WTC11 (cell line): ENCODE data around the gene POU2F3. TPM values are rescaled to one million over a fixed set of nuclear protein-coding genes. Genes with fewer than 3 reads are reported as not detected.

Experiments
- ATAC-seq: fragments of 200-7000 bp; cut with Tn5 transposase; 2 replicates; pipeline ENCODE4 v1.10.0; 2021; ENCODE audit warnings: mild to moderate bottlenecking, moderate library complexity
- CTCF ChIA-PET: fragments of 300-600 bp; sonication (Branson Sonifier 250); formaldehyde crosslinking; loops from one replicate; lab custom pipeline; 2021; ENCODE audit warnings: antibody characterized with exemption; lab: Charles Lee
- POLR2A ChIA-PET: fragments of 350-600 bp; sonication (Branson Sonifier 250); formaldehyde crosslinking; loops from one replicate; lab custom pipeline; 2021; ENCODE audit warnings: antibody characterized with exemption; lab: Charles Lee
- DNase-seq: peaks from one replicate; pipeline ENCODE4 v3.0.0; 2021; ENCODE audit warnings: low spot score
- H3K27ac Mint-ChIP-seq: 2 replicates; pipeline ENCODE4 v1.8.0; 2021; ENCODE audit warnings: mixed read lengths
- H3K27me3 Mint-ChIP-seq: 2 replicates; pipeline ENCODE4 v1.8.0; 2021; ENCODE audit warnings: low read depth, mild to moderate bottlenecking, moderate library complexity, mixed read lengths
- H3K36me3 Mint-ChIP-seq: 2 replicates; pipeline ENCODE4 v1.8.0; 2021; ENCODE audit warnings: mixed read lengths
- H3K4me1 Mint-ChIP-seq: 2 replicates; pipeline ENCODE4 v1.8.0; 2022; ENCODE audit warnings: mixed read lengths
- H3K4me3 Mint-ChIP-seq: 2 replicates; pipeline ENCODE4 v1.8.0; 2021; ENCODE audit warnings: mild to moderate bottlenecking, moderate library complexity, mixed read lengths
- H3K9me3 Mint-ChIP-seq: 2 replicates; pipeline ENCODE4 v1.8.0; 2021; ENCODE audit warnings: mixed read lengths
- AR ChIP-seq: fragments of 250-450 bp; sonication (Bioruptor Pico); IDR thresholded peaks from 2 replicates; pipeline ENCODE4 v1.9.0; 2021; ENCODE audit warnings: mild to moderate bottlenecking
- ATF1 ChIP-seq: sonication (generic); formaldehyde crosslinking; IDR thresholded peaks from 2 replicates; pipeline ENCODE4 v1.8.1; 2023; ENCODE audit warnings: mild to moderate bottlenecking, moderate library complexity, missing genetic modification reagents
- ATF6 ChIP-seq: sonication (generic); formaldehyde crosslinking; IDR thresholded peaks from 2 replicates; pipeline ENCODE4 v1.8.1; 2023; ENCODE audit warnings: mild to moderate bottlenecking, missing genetic modification reagents
- CREM ChIP-seq: sonication (generic); formaldehyde crosslinking; IDR thresholded peaks from 2 replicates; pipeline ENCODE4 v1.8.1; 2022; ENCODE audit warnings: mild to moderate bottlenecking, missing genetic modification reagents, moderate library complexity
- CTCF ChIP-seq: fragments of 200-600 bp; IDR thresholded peaks from 2 replicates; pipeline ENCODE4 v1.8.0; 2022; ENCODE audit warnings: antibody characterized with exemption
- EMX1 ChIP-seq: fragments of 250-450 bp; sonication (Bioruptor Pico); IDR thresholded peaks from 2 replicates; pipeline ENCODE4 v1.8.0; 2021; ENCODE audit warnings: mild to moderate bottlenecking
- ETV6 ChIP-seq: sonication (generic); formaldehyde crosslinking; IDR thresholded peaks from 2 replicates; pipeline ENCODE4 v1.8.1; 2022; ENCODE audit warnings: mild to moderate bottlenecking, missing genetic modification reagents
- FOXJ3 ChIP-seq: sonication (generic); formaldehyde crosslinking; IDR thresholded peaks from 2 replicates; pipeline ENCODE4 v1.9.0; 2021; ENCODE audit warnings: missing genetic modification reagents, mild to moderate bottlenecking, borderline replicate concordance
- FOXK1 ChIP-seq: sonication (generic); formaldehyde crosslinking; IDR thresholded peaks from 2 replicates; pipeline ENCODE4 v1.8.0; 2022; ENCODE audit warnings: mild to moderate bottlenecking, moderate library complexity, missing genetic modification reagents
- HMGA2 ChIP-seq: fragments of 250-450 bp; sonication (Bioruptor Pico); IDR thresholded peaks from 2 replicates; pipeline ENCODE4 v1.4.0; 2021; ENCODE audit warnings: mild to moderate bottlenecking, moderate library complexity
- HMGXB4 ChIP-seq: sonication (generic); formaldehyde crosslinking; IDR thresholded peaks from 2 replicates; pipeline ENCODE4 v1.8.1; 2023; ENCODE audit warnings: mild to moderate bottlenecking, moderate library complexity, missing genetic modification reagents
- MAX ChIP-seq: sonication (generic); formaldehyde crosslinking; IDR thresholded peaks from 2 replicates; pipeline ENCODE4 v1.8.0; 2022; ENCODE audit warnings: mild to moderate bottlenecking, missing genetic modification reagents
- NFATC4 ChIP-seq: fragments of 250-450 bp; sonication (Bioruptor Pico); IDR thresholded peaks from 2 replicates; pipeline ENCODE4 v1.9.0; 2021; ENCODE audit warnings: mild to moderate bottlenecking
- NFE2L1 ChIP-seq: sonication (generic); formaldehyde crosslinking; IDR thresholded peaks from 2 replicates; pipeline ENCODE4 v1.8.1; 2023; ENCODE audit warnings: missing genetic modification reagents
- NR2C2 ChIP-seq: sonication (generic); formaldehyde crosslinking; IDR thresholded peaks from 2 replicates; pipeline ENCODE4 v1.8.0; 2022; ENCODE audit warnings: mild to moderate bottlenecking, missing genetic modification reagents
- NR3C1 ChIP-seq: sonication (generic); formaldehyde crosslinking; conservative IDR thresholded peaks from 2 replicates; pipeline ENCODE4 v1.8.1; 2023; ENCODE audit warnings: low read depth, mild to moderate bottlenecking, missing genetic modification reagents
- RORB ChIP-seq: fragments of 250-450 bp; sonication (Bioruptor Pico); IDR thresholded peaks from 2 replicates; pipeline ENCODE4 v1.9.0; 2021; ENCODE audit warnings: mild to moderate bottlenecking
- TCF7 ChIP-seq: sonication (generic); formaldehyde crosslinking; IDR thresholded peaks from 2 replicates; pipeline ENCODE4 v1.8.0; 2022; ENCODE audit warnings: mild to moderate bottlenecking, low read depth, missing genetic modification reagents, moderate library complexity
- TEAD1 ChIP-seq: sonication (generic); formaldehyde crosslinking; IDR thresholded peaks from 2 replicates; pipeline ENCODE4 v1.8.0; 2022; ENCODE audit warnings: mild to moderate bottlenecking, missing genetic modification reagents
- TEAD4 ChIP-seq: sonication (generic); formaldehyde crosslinking; IDR thresholded peaks from 2 replicates; pipeline ENCODE4 v1.8.0; 2022; ENCODE audit warnings: mild to moderate bottlenecking, missing genetic modification reagents
- ZBTB21 ChIP-seq: sonication (generic); formaldehyde crosslinking; IDR thresholded peaks from 2 replicates; pipeline ENCODE4 v1.8.1; 2023; ENCODE audit warnings: mild to moderate bottlenecking, missing genetic modification reagents, borderline replicate concordance
- ZNF121 ChIP-seq: sonication (generic); formaldehyde crosslinking; IDR thresholded peaks from 2 replicates; pipeline ENCODE4 v1.8.0; 2023; ENCODE audit warnings: missing genetic modification reagents
- ZNF138 ChIP-seq: sonication (generic); formaldehyde crosslinking; conservative IDR thresholded peaks from 2 replicates; pipeline ENCODE4 v1.8.1; 2022; ENCODE audit warnings: mild to moderate bottlenecking, moderate library complexity, missing genetic modification reagents
- ZNF396 ChIP-seq: fragments of 250-450 bp; sonication (Bioruptor Pico); IDR thresholded peaks from 2 replicates; pipeline ENCODE4 v1.8.0; 2021; ENCODE audit warnings: mild to moderate bottlenecking, moderate library complexity, borderline replicate concordance
- ZSCAN18 ChIP-seq: fragments of 250-450 bp; sonication (Bioruptor Pico); IDR thresholded peaks from 2 replicates; pipeline ENCODE4 v2.1.2; 2022; ENCODE audit warnings: mild to moderate bottlenecking, moderate library complexity
- total RNA-seq: library from RNA; stranded (reverse); gene quantifications from 3 replicates; pipeline ENCODE4 v1.2.3, GENCODE V29; 2021

The POU2F3 gene
- total RNA-seq, 1 experiment from 2014 or later = 0.61 TPM

GRCh38 chr11:120285256-120285655 lies 45.3 kb downstream of the POU2F3 start (continued):
- TF ChIP-seq CTCF (no peak), ATF1 (CRISPR knock-in tag) (no peak), MAX (no peak)

GRCh38 chr11:120288021-120288420 lies 48.1 kb downstream of the POU2F3 start:
- ChIA-PET CTCF (interaction anchor here (1.0 to 6.0 kb wide), 4 partner anchors 12 to 119 kb away, joined by 4 to 29 read pairs (median 5); no protein-coding TSS in a partner anchor), POLR2A (no interaction called here)
- no peak for TF ChIP-seq AR (CRISPR knock-in tag)
- TF ChIP-seq TCF7 = no peak
- no peak for TF ChIP-seq ZNF138 (CRISPR knock-in tag)
- no peak for TF ChIP-seq ETV6 (CRISPR knock-in tag)
- TF ChIP-seq TEAD4 = no peak
- no peak for TF ChIP-seq EMX1
- no peak for TF ChIP-seq NFATC4 (CRISPR knock-in tag)
- no peak for TF ChIP-seq ZNF121 (CRISPR knock-in tag)
- TF ChIP-seq RORB (CRISPR knock-in tag) = no peak
- H3K36me3 Mint-ChIP-seq = no peaks in the 10 kb centered on the region
- H3K4me1 Mint-ChIP-seq = peaks cover 8% of the 10 kb centered on the region
- DNase-seq (no peak), ATAC-seq (no peak)
- no peaks in the 10 kb centered on the region for H3K9me3 Mint-ChIP-seq
- H3K4me3 Mint-ChIP-seq = no peak overlapping the region
- H3K27ac Mint-ChIP-seq = no peak overlapping the region
- peaks cover under 1% of the 10 kb centered on the region; the same call in 1 of the 2 replicates for H3K27me3 Mint-ChIP-seq

GRCh38 chr11:120289426-120289825 lies 49.5 kb downstream of the POU2F3 start:
- H3K4me1 Mint-ChIP-seq = peaks cover 8% of the 10 kb centered on the region
- H3K36me3 Mint-ChIP-seq = no peaks in the 10 kb centered on the region
- DNase-seq = no peak
- H3K4me3 Mint-ChIP-seq = no peak overlapping the region
- no peak overlapping the region for H3K27ac Mint-ChIP-seq
- no peak for ATAC-seq
- ChIA-PET POLR2A (no interaction called here), CTCF (interaction anchor here (0.9 to 6.0 kb wide), 4 partner anchors 11 to 325 kb away, joined by 3 to 29 read pairs (median 6); partner anchors contain the start of gene POU2F3)
- no peaks in the 10 kb centered on the region for H3K9me3 Mint-ChIP-seq
- peaks cover 6% of the 10 kb centered on the region; the same call in 1 of the 2 replicates for H3K27me3 Mint-ChIP-seq
- TF ChIP-seq TEAD1 (CRISPR knock-in tag) = no peak
- TF ChIP-seq NR3C1 (CRISPR knock-in tag) = no peak
- no peak for TF ChIP-seq HMGXB4 (CRISPR knock-in tag)
- TF ChIP-seq FOXJ3 = no peak
- no peak for TF ChIP-seq ATF6 (CRISPR knock-in tag)
- TF ChIP-seq NR2C2 (CRISPR knock-in tag) = no peak
- no peak for TF ChIP-seq ZSCAN18
- no peak for TF ChIP-seq CREM (CRISPR knock-in tag)
- no peak for TF ChIP-seq ZNF396 (CRISPR knock-in tag)
- no peak for TF ChIP-seq FOXK1 (CRISPR knock-in tag)
- TF ChIP-seq NFE2L1 (CRISPR knock-in tag) = no peak
- no peak for TF ChIP-seq ZBTB21
- TF ChIP-seq HMGA2 (CRISPR knock-in tag) = no peak
